HepG2 (cell line): ENCODE data around the gene KCNJ2. TPM values are rescaled to one million over a fixed set of nuclear protein-coding genes. Genes with fewer than 3 reads are reported as not detected.

ENCODE experiments used
- ATAC-seq: fragments of 200-7000 bp; cut with Tn5 transposase; 3 replicates; pipeline ENCODE4 v1.9.1; 2020; ENCODE audit warnings: mild to moderate bottlenecking, moderate library complexity
- BruUV-seq: library from RNA; stranded (reverse); fragments of 400-500 nt; replicated peaks from 2 replicates; lab custom pipeline; 2021; lab: Mats Ljungman, UMichigan
- CTCF ChIA-PET: fragments of 300-600 bp; formaldehyde crosslinking; extraction: SDS; loops from one replicate; lab custom pipeline; 2021; ENCODE audit warnings: low total read pairs, inconsistent platforms, low intra/inter-chr PET ratio; lab: Yijun Ruan, JAX
- POLR2A ChIA-PET: fragments of 350-600 bp; sonication (Branson Sonifier 250); formaldehyde crosslinking; loops from one replicate; lab custom pipeline; 2020; ENCODE audit warnings: antibody characterized with exemption, inconsistent platforms; lab: Yijun Ruan, JAX
- DNase-seq: peaks from one replicate; pipeline ENCODE4 v3.0.0-alpha.2; 2015; ENCODE audit warnings: low spot score
- FAIRE-seq: peaks from 3 replicates; lab custom pipeline; 2011; peaks lifted over from hg19 to GRCh38; lab: Jason Lieb, UNC
- H2AFZ ChIP-seq: one replicate; pipeline ENCODE4 v1.6.1; 2011; ENCODE audit warnings: low read length, inconsistent platforms
- H3K27ac ChIP-seq: fragments of 300-600 bp; 3 replicates; pipeline ENCODE4 v1.8.0; 2011; ENCODE audit warnings: mixed run types, mild to moderate bottlenecking, mixed read lengths, low read length, inconsistent platforms; ENCODE audit not compliant: insufficient read depth; ENCODE audit errors: extremely low read length
- H3K27me3 ChIP-seq, 2 experiments: fragments of 200-600 bp in 1 of 2; 2 replicates in 1 of 2; 3 replicates in 1 of 2; pipeline versions ENCODE4 v1.6.0 to v1.8.0; 2011; ENCODE audit warnings: low read length in 2 of 2, mild to moderate bottlenecking in 2 of 2, moderate library complexity in 2 of 2, inconsistent platforms in 1 of 2; ENCODE audit not compliant: insufficient read depth in 2 of 2, control insufficient read depth in 1 of 2
- H3K36me3 ChIP-seq, 2 experiments: fragments of 200-600 bp in 1 of 2; replicated peaks in 1 of 2; 2 replicates in 1 of 2; 3 replicates in 1 of 2; pipeline versions ENCODE4 v1.5.1 to v1.8.0; 2011; ENCODE audit warnings: low read length in 2 of 2, inconsistent platforms in 1 of 2; ENCODE audit not compliant: insufficient read depth in 2 of 2, control insufficient read depth in 1 of 2
- H3K4me1 ChIP-seq: 2 replicates; pipeline ENCODE4 v1.5.1; 2012; ENCODE audit warnings: low read length, inconsistent platforms; ENCODE audit not compliant: insufficient read depth
- H3K4me2 ChIP-seq: 2 replicates; pipeline ENCODE4 v1.6.0; 2011; ENCODE audit warnings: low read depth, low read length, inconsistent platforms
- H3K4me3 ChIP-seq, 3 experiments: fragments of 200-600 bp in 1 of 3; sonication (generic), shearing (Covaris generic) in 1 of 3; replicated peaks in 1 of 3; 2 replicates each; pipeline ENCODE4 v1.5.1; 2011 to 2016; ENCODE audit warnings: low read length in 3 of 3, inconsistent platforms in 2 of 3, low read depth in 2 of 3, mild to moderate bottlenecking in 2 of 3, control low read depth in 1 of 3, mixed read lengths in 1 of 3; ENCODE audit not compliant: insufficient read depth in 1 of 3
- H3K79me2 ChIP-seq: one replicate; pipeline ENCODE4 v1.6.1; 2011; ENCODE audit warnings: low read length, inconsistent platforms; ENCODE audit not compliant: insufficient read depth
- H3K9ac ChIP-seq: 2 replicates; pipeline ENCODE4 v1.6.0; 2011; ENCODE audit warnings: mild to moderate bottlenecking, low read depth, low read length, inconsistent platforms; ENCODE audit not compliant: insufficient read depth
- H3K9me3 ChIP-seq: 2 replicates; pipeline ENCODE4 v1.5.1; 2012; ENCODE audit warnings: mild to moderate bottlenecking, low read length
- H4K20me1 ChIP-seq: 2 replicates; pipeline ENCODE4 v1.6.0; 2011; ENCODE audit warnings: inconsistent platforms, mild to moderate bottlenecking, low read length, moderate library complexity; ENCODE audit not compliant: insufficient read depth
- SNAI1 ChIP-seq: sonication (generic); formaldehyde crosslinking; IDR thresholded peaks from 2 replicates; pipeline ENCODE4 v1.5.0; 2020; ENCODE audit warnings: mild to moderate bottlenecking, missing genetic modification reagents, borderline replicate concordance
- ZNF20 ChIP-seq: sonication (generic); formaldehyde crosslinking; IDR thresholded peaks from 2 replicates; pipeline ENCODE4 v1.4.0; 2020; ENCODE audit warnings: mild to moderate bottlenecking, moderate library complexity, missing genetic modification reagents
- ZNF318 ChIP-seq: sonication (generic); formaldehyde crosslinking; IDR thresholded peaks from 2 replicates; pipeline ENCODE4 v1.4.0; 2020; ENCODE audit warnings: mild to moderate bottlenecking, missing genetic modification reagents
- WGBS: methylation state at CpG from one replicate; pipeline ENCODE4 v1.1.6; 2017; ENCODE audit warnings: low lambda C conversion rate; 5-methylcytosine and 5-hydroxymethylcytosine counted together
- in situ Hi-C: cut with HindIII; loops from 2 replicates; pipeline ENCODE4 v1.10.0; 2017; ENCODE audit warnings: low pct_unique_long_range_greater_than_20kb; ENCODE audit not compliant: extremely low pct_ligation_motif_present
- intact Hi-C: fragments of 100-400 bp; cut with micrococcal nuclease; formaldehyde crosslinking; loops from one replicate; pipeline ENCODE4 v1.10.0; 2022; ENCODE audit not compliant: unreplicated experiment
- polyA plus RNA-seq, 8 experiments: library from polyadenylated mRNA; depleted of rRNA in 3 of 8; stranded (reverse) in 7 of 8; unstranded in 1 of 8; fragments of >200 nt; fragmentation: Illumina TruSeq in 4 of 8; extraction: Trizol in 4 of 8; gene quantifications; 2 replicates each; pipeline versions ENCODE4 v1.2.1 to v1.2.3, GENCODE V29; 2011 to 2016; ENCODE audit warnings: low read depth in 4 of 8, missing spikeins in 1 of 8, mixed read lengths in 1 of 8; ENCODE audit not compliant: insufficient read depth in 1 of 8
- total RNA-seq, 5 experiments: library from RNA; depleted of rRNA; stranded (reverse); fragments of >200 nt; fragmentation: Illumina TruSeq; extraction: Trizol; gene quantifications; 2 replicates each; pipeline ENCODE4 v1.2.3, GENCODE V29; 2016; ENCODE audit warnings: low read depth in 1 of 5

KCNJ2 gene
- total and polyA plus RNA-seq, 2 of the 13 experiments (the other 11 are each of a cell fraction or from before 2014, with no cell fraction given) = not detected

GRCh38 chr17:70120425-70120824 is 48.9 kb upstream of the KCNJ2 start:
- H3K36me3 ChIP-seq = no peaks in the 10 kb centered on the region
- TF ChIP-seq ZNF318 (CRISPR knock-in tag) = no peak
- no peak for TF ChIP-seq ZNF20 (CRISPR knock-in tag)
- no peak for TF ChIP-seq SNAI1 (CRISPR knock-in tag)
- intact Hi-C loops = no loop called here
- no peaks in the 10 kb centered on the region for H3K79me2 ChIP-seq
- 3% methylated on average over 4 of the region's 4 CpGs for WGBS
- FAIRE-seq (no peak), ATAC-seq (no peak), DNase-seq (no peak)
- no peak overlapping the region for H3K9ac ChIP-seq
- H3K27me3 ChIP-seq = no peaks in the 10 kb centered on the region
- H3K4me3 ChIP-seq = no peak overlapping the region
- H3K9me3 ChIP-seq = peaks cover 28% of the 10 kb centered on the region
- no peak overlapping the region for H3K4me2 ChIP-seq
- no peaks in the 10 kb centered on the region for H3K4me1 ChIP-seq
- CTCF ChIA-PET = no interaction called here
- POLR2A ChIA-PET = no interaction called here
- H3K27ac ChIP-seq = no peak overlapping the region
- BruUV-seq = no TSS peak
- in situ Hi-C loops = no loop called here
- no peak overlapping the region for H2AFZ ChIP-seq
- H4K20me1 ChIP-seq = no peaks in the 10 kb centered on the region
